ENCODE results near the gene AGAP2.

Gene AGAP2

DNA sequence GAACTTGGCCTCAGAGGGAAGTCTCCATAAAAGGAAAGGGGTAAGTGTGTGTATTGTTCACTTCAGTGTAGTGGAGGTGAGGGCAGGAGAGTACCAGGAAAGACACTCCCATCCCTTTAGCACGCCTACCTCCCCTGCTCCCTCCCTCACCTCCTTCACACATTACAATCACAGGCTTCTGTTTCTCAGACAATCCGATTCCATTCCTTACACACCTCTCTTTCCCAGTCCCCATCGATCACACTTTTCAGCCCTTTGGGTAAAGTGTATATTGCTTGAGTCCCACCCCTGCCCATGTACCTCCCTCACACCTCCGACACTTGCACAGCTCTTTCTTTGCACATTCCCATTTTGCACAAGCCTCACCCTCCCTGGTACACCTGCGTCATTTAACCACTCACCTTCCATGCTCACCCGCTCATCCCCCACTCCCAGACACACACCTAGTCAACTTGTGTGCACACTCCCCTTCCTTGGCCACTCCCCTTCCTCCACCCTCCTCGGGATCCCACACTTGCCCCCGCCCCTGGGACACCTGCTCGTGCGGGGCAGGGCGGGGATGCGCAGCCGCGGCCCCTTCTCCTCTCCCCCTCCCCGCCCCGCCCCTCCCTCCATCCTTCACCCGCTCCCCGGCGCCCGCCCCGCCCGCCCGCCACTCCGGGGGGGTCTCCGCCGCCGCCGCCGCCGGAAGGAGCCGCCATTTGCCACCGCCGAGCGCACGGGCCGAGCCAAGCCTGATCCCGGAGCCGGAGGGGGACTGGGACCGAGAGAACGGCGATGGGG, 16.1 kb upstream of the AGAP2 start, which contains the start of gene MARCHF9:
Gene MARCHF9 (plus strand): TSS at position 693 of the 783 bp plus-strand sequence. CDS start 426 bp downstream, outside the sequence.
- DNase-seq (ENCODE audit: low spot score): peak; percentile 80
- FAIRE-seq: peak; percentile 94

DNA sequence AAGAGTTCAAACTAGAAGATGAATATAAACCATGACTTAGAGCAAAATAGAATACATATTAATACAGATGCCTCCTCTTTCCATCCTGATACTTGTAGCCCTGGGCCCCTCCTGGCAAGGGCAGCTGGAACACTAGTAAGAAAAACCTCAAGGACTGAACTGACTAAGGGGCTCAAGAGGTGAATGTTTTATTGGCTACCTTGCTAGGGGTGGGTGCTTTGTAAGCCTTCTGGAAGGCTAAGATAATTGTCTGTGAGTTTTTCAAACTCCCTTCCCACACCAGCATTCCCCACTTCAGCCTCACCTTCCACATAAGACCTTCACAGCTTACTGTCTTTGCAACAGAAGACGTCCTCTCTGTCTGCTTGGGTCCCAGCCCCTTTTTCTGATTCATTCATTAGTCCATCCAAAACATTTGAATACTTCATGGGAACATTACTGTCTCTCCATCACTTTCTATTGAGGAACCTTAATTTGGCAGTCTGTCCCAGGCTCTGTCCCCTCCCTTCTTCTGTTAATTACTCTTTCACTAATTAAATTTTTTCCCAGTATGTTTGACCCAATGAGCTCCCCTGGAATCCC, 15.3 kb upstream of the AGAP2 start:
- FAIRE-seq: no peak
- DNase-seq (ENCODE audit: low spot score): no peak

DNA sequence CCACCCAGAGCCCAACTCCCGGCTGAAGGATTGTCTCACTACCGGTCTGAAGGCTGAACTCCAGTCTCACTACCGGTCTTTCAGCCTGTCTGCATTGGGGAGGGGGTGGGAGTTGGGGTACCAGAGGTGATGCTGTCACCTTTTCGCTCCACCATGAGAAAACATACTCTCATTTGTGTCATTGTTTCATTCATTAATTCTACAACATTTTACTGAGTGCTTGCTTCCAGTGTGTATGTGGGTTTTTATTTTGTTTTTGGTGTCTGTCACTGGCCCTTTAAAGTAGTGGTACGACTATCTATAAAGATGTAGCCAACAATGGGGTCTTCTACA, 14.1 kb upstream of the AGAP2 start:
- DNase-seq (ENCODE audit: low spot score) (no peak), FAIRE-seq (no peak)

DNA sequence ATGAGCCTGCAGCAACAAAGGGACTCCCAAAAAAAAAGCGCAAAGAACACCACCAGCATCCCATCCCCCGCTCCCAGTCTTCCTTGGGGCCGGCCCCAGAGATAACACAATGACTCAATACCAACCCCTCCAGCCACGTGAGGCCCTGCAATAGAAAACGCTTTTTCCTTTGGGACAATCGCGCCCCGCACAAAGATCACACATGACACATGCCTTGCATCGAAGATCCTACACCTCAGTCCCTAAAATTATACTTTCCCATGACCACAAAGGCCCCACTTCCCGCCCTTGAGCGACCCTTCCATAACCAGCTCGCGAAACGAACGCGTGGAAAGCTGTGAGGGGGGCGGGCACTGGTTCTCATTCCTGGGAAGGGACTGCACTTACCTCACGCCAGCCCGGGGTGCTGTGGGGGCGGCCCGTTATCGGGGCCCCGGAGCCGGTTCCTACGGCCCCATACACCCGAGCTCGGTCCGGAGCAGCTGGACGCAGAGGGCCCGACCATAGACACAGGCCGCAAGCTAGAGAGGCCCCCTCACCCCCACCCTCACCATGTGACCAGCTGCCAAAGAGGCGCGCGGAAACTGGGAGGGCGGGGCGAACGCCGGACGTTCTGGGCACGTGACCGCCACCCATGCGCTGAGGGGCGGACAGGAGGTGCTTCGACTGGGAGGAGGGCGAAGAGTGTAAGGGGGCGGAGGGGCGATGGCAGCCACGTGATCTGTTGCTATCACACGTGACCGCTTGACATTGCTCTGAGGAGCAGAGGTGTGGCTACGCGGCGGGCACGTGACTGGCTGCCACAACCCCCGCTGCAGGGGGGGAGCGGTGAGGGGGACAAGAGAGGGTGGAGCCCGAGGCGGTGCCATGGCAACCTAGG, 13.5 kb upstream of the AGAP2 start, which contains the start of gene CDK4:
Gene CDK4 (minus strand): TSS at position 523 of the 880 bp plus-strand sequence. CDS start 593 bp downstream, outside the sequence.
- FAIRE-seq (peak; percentile 96), DNase-seq (ENCODE audit: low spot score) (peak; percentile 98)

DNA sequence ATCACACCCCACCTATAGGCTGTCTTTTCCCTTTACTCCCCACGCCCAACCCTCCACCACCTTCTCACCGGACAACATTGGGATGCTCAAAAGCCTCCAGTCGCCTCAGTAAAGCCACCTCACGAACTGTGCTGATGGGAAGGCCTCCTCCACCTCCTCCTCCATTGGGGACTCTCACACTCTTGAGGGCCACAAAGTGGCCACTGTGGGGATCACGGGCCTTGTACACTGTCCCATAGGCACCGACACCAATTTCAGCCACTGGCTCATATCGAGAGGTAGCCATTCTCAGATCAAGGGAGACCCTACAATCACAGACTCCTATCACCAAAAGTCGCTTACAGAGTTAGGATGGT, 12.9 kb upstream of the AGAP2 start:
- FAIRE-seq (no peak), DNase-seq (ENCODE audit: low spot score) (no peak)

DNA sequence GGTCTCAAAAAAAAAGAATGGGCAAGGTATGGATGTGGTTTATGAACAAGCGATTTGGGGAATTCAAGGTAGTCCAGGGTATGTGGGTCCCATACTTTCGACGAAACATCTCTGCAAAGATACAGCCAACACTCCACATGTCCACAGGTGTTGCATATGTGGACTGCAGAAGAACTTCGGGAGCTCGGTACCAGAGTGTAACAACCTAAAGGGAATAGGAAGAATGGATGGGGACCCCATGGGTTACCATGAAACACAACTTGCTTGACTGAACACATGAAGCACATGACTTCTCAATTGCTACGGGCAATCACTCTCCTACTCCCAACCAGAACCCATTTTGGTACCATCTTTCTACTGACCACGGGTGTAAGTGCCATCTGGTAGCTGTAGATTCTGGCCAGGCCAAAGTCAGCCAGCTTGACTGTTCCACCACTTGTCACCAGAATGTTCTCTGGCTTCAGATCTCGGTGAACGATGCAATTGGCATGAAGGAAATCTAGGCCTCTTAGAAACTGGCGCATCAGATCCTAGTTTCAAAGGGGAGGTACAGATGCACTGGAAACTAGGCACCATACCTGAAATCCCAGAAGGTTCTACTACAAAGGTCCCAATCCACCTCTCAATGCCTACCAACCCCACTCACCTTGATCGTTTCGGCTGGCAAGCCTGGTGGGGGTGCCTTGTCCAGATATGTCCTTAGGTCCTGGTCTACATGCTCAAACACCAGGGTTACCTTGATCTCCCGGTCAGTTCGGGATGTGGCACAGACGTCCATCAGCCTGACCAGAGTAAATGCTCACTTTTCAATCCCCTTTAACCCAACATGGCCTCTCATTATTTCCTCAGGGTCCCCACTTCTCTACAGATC, 12.3 kb upstream of the AGAP2 start:
- DNase-seq (ENCODE audit: low spot score): no peak
- no peak for FAIRE-seq

DNA sequence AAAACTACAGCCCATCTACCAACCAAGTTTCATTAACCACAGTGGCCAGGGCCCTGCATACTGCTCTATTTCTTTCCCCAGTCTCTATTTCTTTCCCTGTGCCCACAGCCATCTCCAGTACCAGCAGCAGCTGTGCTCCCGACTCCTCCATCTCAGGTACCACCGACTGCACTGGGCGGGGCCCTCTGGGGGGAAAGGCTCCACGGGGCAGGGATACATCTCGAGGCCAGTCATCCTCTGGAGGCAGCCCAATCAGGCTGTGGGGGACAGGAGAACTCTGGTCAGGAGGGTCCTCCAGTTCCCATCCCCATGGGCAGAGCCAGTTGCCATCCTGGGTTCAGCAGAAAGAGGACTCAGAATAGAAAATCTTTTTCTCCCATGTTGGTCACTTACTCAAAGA, 10.5 kb upstream of the AGAP2 start:
- DNase-seq (ENCODE audit: low spot score) (no peak), FAIRE-seq (no peak)

DNA sequence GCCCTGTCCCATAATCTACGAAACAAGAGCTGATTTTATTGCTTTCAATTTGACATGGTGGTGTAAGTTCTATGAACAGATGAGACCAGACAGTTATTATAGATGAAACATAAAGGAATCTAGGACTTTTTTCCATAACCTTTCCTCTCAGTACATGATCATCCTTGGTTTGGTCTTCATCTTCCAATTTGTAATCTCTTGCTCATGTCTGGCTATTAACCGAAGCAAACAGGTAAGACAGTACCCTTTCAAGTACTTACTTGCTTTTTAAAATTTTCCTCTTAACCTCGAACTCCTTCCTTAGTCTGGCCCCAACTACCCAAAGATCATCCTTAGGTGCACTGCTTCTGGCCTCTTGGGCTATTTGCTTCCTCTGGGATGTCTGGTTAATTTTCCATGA, 7.5 kb upstream of the AGAP2 start:
- no peak for FAIRE-seq
- no peak for DNase-seq (ENCODE audit: low spot score)

DNA sequence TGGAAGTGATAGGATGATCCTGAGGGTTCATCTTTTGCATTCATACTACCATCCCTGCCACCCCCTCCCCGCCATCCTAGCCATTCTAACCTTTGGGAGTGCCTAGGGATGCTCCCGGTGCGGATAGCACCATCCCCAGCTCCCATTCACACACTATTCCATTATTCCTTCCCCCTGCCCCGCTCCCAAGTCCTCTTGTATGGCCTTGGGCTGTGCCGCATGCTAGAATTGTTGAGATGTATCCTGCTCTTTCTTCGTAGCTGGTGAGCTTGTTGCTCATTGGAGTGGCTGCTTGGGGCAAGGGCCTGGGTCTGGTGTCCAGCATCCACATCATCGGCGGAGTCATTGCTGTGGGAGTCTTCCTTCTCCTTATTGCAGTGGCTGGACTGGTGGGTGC, 6.9 kb upstream of the AGAP2 start:
- FAIRE-seq (no peak), DNase-seq (ENCODE audit: low spot score) (no peak)

DNA sequence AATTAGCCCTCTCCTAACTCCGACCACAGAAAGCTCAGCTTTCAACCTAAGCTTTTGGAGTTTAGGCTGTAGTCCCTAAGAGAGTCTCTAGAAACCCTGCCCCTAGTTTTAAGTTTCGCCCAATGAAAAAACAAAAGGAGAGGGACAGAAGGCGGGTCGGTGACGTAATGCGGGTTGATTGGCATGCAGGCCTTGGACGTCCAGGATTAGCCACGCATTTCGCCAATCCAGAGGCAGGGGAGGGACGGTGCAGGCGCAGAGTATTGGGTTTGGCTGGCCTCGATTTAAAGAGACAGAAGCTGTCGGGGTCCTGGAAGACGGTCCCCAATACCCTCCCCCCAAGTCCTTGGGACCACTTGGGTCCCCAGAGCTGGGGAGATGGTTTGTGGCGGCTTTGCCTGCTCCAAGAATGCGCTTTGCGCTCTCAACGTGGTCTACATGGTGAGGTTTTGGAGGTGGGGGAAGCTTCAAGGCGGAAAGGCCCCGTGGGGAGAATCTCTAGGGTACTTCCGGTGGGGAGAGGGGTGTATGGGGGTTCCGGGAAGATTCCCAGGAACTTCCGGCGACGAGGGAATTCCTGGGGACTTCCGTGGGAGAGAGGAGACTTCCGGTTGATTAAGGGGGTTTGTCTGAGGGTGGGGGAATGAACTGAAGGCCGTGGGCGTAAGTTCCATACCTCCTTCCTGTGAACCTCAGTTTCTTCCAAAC, 6.4 kb upstream of the AGAP2 start, which contains the start of gene TSPAN31:
Gene TSPAN31 (plus strand): TSS at position 263 of the 708 bp plus-strand sequence. CDS start 116 bp downstream, at position 379.
- FAIRE-seq: no peak
- DNase-seq (ENCODE audit: low spot score): peak; percentile 94

DNA sequence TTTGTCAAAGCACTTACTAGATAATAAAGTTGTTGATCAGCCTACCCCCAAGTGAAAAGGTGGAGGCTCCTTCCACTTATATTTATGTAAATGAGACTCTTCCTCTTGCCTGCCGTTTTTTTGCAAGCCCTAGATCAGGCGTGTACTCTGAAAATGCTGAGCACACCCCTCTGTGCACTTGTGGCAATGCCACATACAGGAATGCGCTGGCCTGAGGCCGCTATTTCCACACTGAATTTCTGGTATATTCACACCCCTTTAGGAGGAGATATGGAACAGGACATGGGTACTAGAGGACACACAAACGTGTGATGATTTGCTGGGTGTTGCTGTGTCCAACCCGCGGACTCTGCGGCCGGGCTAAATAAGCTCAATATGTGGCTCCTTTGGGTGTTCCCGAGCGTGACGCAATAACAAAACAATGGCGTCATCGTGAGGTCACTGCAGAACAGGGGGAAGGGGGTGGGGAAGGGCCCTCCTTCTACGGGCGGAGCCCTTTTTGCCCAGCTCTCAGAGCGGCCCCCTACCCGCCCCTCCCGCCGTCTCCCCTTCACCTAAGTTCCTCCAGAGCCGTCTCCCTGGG, 5.7 kb upstream of the AGAP2 start:
- DNase-seq (ENCODE audit: low spot score) (no peak), FAIRE-seq (no peak)

DNA sequence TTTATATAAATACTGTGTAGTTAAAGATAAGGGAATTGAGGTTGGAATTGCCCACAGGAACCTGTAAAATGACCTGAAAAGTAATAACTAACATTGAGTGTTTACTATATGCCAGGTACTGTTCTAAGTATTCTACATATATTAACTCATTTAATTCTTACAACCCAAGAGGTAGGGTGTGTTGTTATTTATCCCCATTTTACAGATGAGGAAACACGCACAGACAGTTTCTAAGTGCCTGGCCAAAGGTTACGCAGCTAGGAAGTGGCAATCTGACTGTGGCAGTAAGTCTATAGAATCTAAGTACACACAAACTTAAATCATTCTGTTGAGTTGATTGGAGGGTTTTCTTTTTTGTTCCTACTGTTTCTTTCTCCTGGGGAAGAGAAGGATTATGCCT, 5.2 kb upstream of the AGAP2 start:
- FAIRE-seq (no peak), DNase-seq (ENCODE audit: low spot score) (no peak)

DNA sequence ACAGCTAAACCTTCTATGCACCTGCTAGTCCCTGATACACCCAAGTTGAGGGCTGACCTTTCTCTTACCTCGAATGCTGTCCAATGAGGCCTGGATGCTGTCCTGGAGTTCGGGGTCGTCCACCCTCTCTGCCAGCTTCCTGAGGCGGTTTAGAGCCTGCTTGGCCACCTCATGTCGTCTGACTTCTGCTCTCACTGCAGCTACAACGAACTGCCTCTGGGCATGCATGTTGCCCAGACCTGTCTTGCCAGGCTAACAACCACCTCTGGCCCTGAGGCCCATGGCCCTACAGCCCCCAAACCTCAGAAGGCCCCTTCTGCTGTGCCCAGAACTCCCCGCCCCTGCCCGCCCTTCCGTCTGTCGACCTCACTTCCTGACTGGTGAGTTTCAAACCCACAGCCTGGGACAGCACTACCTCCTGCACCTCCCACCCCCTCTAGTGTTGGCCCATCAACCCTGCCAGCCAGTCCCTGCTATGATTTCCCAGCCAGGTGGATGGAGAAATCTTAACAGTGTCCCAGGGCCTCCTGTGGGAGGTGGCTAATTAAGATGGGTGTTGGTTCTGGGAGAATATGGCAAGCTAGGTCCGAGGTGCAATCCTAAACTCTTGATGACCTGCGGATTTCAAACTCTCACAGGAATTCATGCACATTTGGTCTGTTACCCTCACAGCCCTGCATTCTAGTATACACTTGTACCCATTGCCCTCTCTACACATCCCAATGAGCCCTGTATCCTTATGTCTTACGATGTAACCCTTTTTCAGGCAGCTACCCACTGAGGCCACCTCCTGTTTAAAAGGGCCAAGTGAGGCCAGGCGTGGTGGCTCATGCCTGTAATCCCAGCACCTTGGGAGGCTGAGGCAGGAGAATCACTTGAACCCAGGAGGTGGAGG, 3.5 kb upstream of the AGAP2 start:
- DNase-seq (ENCODE audit: low spot score): no peak
- no peak for FAIRE-seq

DNA sequence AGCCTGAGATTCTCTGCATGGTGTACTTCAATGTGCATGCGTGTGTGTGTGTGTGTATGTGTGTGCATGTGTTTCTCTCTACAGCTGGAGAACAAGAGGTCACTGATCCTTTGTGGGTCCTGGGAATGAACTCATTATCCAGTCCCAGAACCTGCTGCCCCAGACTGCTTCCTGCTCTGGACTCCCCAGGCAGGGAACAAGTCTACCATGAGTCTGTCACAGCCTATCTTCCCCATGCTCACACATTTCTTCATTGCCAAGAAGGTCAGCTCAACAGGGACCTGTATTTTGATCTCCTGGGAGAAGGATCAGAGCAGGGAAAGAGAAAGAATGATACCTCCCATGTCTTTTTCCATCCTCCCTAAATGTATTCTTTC, 2.9 kb upstream of the AGAP2 start:
- DNase-seq (ENCODE audit: low spot score) (no peak), FAIRE-seq (no peak)

DNA sequence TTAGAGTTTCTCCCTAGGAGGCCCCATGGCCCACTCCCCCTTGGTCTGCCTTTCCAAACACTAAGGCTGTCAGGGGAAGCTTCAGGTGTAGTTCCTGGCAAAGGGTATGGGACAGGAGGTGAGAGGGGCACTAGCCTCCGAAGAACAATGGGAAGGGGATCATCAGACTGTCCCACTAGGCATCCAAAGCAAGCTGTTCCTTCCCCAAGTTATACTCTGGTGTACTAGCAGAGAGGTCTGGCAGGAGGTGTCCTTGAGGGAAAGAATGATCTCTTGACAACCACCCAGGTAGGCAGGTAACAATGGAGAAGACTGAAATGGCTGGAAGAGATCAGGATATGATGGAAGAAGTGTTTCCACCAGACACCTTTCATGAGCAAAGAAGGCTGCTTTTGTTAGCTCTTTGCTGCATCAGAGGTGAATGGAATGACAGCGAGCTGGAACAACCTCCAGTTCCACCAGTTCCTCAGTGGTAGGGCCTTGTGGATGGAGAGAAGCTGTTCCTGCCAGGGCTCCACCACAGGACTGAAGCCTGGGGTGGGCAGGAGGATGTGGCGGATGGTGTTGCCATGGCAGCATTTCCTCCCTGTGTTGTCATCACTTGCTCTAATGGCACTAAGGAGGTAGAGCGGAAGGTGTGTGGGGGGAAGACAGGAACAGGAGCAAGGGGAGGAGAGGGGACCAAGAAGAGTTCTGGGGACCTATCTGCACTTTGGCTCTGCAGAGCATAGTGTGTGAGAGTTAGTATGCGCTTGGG, 2.3 kb upstream of the AGAP2 start:
- FAIRE-seq (no peak), DNase-seq (ENCODE audit: low spot score) (no peak)

DNA sequence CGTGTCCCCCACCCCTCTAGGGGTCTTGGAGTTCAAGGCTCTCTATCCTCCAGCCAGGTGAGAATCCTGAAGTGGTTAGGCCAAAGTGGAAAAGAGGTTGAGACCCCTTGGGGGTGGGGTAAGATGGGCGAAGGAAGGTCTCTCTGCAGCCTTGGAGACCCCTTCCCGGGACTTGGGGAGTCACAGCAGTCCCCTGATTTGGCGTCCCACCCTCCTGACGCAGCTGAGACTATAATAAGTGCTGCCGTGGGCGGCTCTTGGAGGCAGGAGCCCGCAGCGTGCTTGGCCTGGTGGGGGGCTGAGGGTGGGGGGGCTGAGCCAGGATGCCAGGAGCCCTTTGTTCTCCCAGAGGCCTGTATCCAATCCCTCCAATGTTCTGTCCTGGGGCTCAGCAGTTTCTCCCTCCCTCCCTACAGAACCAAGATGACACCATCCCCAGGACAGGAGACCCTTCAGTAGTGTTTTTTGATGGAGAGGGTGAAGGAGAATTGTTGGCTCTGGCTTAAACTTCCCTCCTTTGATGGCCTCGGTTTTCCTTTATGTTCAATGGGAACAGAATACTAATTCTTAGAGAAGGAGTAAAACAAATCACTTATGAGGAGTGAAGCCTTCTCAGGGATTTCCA, 1.5 kb upstream of the AGAP2 start:
- no peak for FAIRE-seq
- DNase-seq (ENCODE audit: low spot score): no peak

DNA sequence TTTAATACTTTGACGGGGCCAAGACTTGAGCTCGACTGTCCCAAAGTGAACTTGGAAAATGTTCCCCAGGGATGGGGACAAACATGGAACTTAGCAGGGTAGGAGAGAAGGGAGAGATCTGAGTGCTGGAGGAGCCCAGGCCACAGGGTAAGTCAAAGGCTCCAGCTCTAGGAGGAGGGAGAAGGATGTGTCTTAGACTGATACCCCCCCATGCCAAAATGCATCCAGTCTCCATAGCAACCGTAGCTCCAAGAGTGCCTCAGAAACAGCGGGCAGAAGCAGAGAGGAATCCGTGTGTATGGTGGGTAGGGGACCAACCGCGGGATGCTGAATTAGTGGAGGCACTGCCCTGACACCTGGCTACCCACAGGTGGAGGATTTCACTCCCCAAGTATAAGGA, 845 bp upstream of the AGAP2 start:
- no peak for FAIRE-seq
- no peak for DNase-seq (ENCODE audit: low spot score)

Measured in urothelium cell line (cell line).